GM21528 (cell line): ENCODE measurements around the gene VPS51.

Source experiments
- ATAC-seq: cut with Tn5 transposase; IDR thresholded peaks from one replicate; pipeline ENCODE4 v1.9.1; 2021; ENCODE audit warnings: mild to moderate bottlenecking, moderate library complexity; ENCODE audit not compliant: unreplicated experiment, low FRiP score

The VPS51 gene

DNA sequence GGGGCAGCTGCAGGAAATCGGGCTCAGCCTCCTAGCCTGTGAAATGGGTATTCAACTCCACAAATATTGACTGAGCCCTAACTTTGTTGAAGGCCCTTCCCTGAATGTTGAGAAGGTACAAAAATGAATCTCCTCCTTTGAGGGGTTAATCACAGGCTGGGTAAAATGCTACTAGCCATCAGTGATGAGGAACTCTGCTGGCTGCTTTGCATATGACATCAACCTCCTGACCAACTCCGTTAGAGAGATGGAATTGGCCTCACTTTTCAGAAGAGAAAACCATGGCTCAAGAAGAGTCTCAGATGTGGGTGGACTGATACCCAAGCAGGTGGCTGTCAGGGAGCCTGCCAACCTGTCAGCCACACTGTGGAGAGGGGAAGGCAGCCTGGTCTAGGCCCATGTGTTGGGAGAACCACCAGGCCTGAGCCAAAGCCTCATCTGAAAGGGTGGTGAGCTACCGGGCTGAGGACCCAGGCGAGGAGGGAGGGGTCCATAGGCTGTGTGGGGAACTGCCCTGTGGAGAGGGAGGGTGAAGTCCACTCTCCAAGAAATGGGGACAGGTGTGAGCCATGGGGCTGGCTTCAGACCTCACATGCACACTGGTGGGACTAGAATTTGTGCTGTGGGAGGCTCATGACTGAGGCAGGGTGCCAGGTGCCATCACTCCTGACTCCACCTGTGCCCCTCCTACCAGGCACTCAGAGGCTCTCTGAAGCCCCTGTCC, 23.9 kb upstream of the VPS51 start:
- ATAC-seq = no peak

DNA sequence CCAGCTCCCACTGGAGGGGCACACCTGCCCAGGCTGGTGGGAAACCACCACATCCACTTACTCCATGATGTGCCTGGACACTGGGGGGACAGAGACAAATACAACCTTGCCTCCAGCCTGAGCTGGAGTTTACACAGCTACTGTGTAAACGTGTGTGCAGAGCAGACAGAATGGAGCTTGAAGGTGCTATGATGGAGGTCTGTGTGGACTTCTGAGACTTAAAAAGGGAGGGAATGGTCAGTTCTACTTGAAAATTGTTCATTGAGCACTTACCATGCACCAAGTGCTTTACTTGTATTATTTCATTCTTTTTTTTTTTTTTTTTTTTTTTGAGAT, 23.4 kb upstream of the VPS51 start:
- ATAC-seq = no peak

DNA sequence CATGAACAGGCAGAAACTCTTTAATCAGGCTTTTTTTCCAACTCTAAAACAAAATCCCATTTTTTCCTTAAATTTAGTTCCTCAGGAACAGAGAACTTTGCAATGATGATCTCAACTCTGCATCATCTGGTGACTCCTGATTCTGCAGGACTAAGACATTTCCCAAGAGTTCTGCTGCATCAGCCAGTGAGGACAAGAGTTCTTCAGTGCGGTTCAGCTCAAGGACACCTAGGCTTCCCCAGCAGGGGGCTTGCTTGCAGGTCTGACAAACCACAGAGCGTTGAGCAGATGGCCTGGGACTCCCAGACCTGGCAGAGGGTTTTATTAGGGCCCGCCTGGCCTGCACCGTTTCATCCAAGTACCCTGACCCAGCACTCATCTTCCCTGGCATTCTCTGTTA, 18.6 kb upstream of the VPS51 start:
- no peak for ATAC-seq

DNA sequence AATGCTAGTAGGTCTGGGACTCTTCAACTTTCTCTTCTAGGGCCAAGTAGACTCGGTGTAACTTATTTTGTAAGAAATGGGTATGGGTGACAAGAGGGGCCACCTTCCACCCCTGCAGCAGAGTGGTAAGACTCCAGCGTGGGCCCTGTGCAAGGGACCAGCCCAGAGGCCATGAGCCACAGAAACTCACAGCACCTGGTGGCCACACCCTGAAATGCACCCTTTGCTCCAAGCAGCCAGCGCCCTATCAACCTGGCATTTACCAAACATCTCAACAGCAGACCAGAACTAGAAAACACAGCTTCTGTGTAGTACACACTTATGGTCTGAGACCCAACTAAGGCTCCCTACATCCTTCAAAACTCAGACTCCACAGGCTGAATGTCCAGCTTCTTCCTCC, 17.9 kb upstream of the VPS51 start:
- ATAC-seq = no peak

DNA sequence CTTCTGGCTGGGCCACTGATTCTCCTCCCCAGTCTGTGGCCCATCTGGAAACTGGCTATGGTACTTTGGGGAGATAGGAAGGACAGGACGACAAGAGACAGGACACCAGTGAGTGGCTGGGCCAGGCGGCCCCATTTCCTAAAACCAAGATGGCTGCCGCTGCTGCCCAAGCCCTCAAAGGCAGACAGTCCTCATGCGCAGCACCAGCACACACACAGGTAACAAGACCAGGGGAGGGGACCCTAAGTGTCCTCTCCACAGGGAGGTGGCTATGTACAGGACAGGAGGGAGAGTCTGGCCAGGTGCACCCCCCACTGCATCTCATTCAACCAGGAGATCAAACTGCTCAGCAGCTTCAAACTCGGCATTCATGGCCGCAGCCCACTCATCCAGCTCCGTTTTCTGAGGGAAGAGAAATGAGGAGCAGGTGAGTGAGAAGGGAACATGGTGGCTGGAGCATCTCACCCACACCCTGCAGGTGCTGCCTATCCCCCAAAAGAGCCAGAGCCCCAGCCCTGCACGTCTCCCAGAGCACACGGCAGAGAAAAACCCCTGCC, 17.1 kb upstream of the VPS51 start:
- ATAC-seq = no peak

DNA sequence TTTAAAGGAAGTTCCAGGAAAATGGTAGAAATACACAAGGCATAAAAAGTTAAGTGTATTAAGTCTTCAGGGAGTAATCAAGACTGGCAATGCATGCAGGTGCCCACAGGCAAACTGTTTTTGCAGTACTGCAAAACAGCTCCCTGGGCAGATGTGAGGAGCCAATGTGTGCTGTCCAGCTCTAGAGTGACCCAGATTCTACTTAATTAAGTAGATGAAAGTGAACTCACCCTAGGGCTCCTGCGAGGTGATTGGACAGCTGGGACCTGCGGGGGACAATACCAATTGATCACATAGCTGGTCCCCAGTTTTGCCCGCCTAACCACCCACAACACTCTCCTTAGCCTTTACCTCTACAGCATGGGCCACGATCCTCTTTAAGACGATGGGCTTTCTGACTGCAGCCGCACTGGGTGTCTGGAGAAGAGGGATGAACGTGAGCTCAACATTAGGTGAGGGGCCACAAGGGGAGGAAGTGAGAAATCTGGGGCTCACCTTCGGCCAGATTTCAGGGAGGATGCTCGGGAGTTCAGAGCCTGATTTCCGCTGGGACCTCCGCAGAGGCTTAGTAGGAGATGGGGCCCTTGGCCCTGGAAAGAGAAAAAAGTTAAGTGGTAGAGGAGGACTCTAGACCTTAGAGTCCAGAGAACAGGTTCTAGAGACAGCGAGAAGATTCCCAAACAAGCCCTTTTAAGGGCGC, 12.7 kb upstream of the VPS51 start:
- peak; percentile 22 for ATAC-seq

DNA sequence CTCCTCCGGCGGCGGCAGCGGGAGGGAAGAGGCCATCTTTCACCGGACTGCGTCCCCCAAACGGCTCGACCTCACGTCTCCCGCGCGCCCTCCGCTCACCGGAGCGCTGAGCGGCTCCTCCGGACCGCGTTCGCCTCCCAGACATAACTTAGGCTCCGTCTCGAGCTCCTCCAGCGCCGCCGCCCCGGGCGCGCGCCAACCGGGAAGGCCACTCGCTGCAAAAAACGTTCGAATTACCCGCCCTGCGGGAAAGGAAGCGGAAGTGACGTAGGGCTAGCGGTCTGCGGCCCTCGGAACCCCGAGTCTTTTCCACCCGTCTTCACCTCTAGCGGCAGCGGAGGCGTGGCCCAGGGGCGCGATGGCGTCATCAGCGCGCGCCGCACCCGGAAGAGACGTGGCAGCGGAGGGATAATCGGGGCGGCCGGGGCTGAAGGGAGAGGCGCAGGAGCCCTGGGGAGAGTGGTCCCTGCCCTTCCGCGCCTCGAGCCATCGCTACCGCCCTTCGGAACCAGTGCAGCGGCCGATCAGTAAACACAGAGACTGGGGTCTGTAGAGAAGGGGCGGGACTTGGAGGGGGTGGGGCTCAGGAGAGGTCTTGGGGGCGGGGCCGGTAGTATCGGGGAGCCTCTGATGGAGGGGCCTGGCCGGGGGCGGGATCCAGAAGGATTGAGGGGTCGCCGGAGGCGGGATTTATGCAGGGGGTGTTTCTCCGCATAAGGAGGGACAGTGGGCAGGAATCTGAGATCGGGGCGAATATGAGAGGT, 12.0 kb upstream of the VPS51 start, which contains the start of the genes CDCA5 and ZFPL1:
CDCA5 (minus strand) TSS at position 207 of the 764 bp plus-strand sequence; CDS start at position 145, 62 bp downstream.
ZFPL1 (plus strand) TSS at position 389 of the 764 bp plus-strand sequence. CDS start 477 bp downstream, outside the sequence.
- peak; percentile 67 for ATAC-seq

DNA sequence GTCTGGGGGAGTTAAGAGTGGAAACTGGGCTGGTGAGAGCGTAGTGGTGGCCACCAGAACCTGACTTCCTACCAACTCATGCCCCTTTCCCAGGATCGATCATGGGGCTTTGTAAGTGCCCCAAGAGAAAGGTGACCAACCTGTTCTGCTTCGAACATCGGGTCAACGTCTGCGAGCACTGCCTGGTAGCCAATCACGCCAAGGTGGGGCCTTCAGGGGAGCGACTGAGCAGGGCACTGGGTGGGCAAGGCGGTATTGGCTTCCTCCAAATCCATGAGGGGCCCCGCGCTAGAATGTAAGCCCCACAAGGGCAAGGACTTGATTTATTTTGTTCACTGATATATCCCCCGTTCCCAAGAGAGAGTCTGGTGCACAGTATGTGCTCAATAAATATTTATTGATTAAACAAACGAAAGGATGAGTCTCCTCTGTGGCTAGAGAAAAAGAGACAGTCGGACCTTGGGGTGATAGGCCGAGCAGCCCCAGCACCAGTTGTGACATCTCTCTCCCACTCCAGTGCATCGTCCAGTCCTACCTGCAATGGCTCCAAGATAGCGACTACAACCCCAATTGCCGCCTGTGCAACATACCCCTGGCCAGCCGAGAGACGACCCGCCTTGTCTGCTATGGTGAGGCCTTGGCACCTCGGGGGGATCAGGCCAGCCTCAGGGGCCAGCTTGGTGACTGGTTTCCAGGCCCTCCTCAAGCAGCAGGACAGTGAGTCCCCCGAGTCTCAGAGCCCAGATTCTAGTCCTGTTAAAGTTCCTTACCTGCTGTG, 11.2 kb upstream of the VPS51 start:
- ATAC-seq = peak; percentile 8

DNA sequence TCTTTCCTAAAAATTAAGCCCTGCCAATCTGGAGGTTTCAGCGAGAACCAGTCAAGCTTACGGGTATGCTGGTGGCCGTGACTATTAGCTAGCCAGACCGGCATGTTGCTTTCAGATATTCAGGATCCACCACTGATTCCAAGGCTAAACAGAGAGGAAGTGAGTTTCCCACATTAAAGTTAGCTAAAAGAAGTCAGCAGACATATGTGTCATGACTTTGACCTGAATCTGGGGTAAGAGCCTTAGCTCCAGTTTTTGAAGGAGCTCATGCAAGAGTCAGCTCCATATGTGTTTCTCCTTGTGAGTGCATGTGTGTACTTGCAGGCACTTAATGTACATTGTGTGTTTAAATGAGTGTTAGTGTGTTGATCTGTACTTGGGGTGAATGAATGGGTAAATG, 10.6 kb upstream of the VPS51 start:
- ATAC-seq = no peak

DNA sequence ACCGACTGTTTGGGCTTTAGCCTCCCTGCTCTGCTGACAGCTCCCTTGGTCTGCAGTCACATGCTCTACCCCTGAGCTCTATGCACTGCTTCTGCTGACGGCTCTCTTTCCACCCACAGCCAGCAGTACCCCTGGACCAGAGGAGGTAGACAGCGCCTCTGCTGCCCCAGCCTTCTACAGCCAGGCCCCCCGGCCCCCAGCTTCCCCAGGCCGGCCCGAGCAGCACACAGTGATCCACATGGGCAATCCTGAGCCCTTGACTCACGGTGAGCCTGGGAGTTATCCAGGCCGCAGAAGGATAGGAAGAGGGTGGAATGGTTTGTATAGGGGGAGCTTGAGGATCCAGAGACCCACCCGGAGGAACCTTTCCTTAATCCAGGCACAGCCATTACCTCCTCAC, 9.2 kb upstream of the VPS51 start:
- no peak for ATAC-seq

DNA sequence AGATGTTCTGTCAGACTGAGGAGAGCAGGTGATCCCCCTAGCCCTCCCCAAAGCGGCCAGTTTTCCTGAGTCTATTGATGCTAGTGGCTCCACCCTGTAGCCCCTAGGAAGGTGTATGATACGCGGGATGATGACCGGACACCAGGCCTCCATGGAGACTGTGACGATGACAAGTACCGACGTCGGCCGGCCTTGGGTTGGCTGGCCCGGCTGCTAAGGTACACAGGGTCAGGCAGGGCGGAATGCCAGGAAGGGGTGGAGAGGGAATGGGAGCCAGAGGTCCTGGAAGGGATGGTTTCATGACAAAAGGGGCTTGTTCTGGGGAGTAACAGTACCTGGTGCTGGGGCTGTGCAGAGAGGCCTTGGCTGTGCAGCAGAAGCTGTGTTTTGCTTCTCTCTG, 8.8 kb upstream of the VPS51 start:
- ATAC-seq = no peak

DNA sequence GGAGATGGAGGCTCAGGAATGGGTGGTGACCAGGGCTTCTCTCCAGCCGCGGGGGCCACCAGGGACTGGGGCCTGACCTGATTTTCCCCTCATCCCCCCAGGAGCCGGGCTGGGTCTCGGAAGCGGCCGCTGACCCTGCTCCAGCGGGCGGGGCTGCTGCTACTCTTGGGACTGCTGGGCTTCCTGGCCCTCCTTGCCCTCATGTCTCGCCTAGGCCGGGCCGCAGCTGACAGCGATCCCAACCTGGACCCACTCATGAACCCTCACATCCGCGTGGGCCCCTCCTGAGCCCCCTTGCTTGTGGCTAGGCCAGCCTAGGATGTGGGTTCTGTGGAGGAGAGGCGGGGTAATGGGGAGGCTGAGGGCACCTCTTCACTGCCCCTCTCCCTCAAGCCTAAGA, 8.2 kb upstream of the VPS51 start:
- ATAC-seq = no peak

DNA sequence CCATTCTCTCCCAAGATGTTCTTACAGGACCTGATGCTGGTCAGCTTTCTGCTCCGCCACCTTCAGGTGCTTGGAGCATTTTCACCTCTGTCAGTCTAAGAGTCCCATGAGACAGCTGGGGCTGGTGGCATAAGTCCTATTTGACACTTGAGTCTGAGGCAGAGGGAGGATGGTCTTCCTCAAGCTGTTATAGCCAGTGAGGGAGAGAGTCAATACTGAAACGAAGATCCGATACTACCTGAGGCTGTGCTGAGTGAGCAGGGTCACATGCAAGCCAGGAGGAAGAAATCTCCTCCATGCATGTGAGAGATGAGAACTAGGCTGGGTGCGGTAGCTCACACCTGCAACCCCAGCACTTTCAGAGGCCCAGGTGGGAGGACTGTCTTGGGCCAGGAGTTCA, 6.4 kb upstream of the VPS51 start:
- ATAC-seq = no peak

DNA sequence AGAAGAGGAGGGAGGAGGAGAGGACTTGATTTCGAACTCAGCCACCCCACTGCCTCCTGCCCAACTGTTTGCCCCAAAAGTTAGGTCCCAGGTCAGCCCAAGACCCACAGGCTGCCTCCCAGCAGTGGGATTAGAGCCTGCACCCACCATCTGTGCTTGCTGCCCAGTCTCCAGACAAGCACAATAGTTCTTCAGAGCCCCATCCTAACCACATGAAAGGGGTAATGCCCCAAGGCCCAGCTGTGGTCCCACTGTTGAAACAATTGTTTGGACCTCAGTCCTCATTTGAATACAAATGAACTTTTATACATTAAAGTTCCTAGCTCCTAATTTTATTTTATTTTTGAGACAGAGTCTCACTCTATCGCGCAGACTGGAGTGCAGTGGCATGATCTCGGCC, 5.4 kb upstream of the VPS51 start:
- no peak for ATAC-seq

DNA sequence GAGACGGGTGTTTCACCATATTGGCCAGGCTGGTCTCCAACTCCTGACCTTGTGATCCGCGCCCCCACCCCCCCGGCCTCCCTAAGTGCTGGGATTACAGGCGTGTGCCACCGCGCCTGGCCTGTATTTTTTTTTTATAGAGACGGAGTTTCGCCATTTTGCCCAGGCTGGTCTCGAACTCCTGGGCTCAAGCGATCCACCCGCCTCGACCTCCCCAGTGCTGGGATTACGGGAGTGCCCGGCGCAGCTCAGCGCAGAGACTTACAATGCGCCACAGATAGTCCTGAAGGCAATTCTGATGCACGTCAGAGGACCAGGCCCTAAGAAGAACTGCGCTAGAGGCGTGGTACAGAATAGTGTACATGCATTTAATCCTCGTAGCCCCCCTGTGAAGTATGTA, 587 bp upstream of the VPS51 start:
- ATAC-seq = no peak

DNA sequence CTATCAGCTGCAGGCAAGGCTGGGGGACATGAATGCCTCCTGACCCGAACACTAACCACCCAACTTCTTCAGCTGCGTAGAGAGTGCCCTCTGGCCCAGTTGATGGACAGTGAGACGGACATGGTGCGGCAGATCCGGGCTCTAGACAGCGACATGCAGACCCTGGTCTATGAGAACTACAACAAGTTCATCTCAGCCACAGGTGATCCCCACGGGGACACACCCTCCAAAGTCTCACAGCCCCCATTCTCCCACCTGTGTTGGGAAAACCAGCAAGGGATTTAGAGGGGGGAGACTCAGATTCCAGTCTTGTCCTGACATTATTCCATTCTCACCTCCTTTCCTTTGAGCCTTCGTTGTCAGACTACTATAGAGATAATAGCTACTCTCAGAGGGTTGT, 912 bp downstream of the VPS51 start:
- ATAC-seq = no peak

DNA sequence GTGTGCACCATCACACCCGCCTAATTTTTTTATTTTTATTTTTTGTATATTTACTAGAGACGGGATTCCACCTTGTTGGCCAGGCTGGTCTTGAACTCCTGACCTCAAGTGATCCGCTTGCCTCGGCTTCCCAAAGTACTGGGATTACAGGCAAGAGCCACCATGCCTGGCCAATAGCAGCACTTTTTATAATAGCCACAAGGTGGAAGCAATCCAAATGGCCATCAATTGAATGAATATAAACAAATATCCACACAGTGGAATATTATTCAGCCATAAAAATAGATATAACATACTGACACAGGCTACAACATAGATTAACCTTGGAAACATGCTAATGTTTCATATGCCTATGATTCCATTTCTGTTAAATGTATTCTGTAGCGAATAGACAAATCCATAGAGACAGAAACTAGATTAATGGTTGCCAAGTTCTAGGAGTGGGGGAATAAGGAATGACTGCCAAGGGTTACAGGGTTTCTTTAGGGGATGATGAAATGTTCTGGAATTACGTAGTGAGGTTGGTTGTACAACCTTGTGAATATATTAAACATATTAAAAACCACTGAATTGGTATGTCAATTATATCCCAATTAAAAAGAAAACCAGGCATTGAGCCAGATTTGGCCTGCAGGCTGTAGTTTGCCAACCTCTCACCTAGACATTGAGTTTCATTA, 4.8 kb downstream of the VPS51 start:
- no peak for ATAC-seq

DNA sequence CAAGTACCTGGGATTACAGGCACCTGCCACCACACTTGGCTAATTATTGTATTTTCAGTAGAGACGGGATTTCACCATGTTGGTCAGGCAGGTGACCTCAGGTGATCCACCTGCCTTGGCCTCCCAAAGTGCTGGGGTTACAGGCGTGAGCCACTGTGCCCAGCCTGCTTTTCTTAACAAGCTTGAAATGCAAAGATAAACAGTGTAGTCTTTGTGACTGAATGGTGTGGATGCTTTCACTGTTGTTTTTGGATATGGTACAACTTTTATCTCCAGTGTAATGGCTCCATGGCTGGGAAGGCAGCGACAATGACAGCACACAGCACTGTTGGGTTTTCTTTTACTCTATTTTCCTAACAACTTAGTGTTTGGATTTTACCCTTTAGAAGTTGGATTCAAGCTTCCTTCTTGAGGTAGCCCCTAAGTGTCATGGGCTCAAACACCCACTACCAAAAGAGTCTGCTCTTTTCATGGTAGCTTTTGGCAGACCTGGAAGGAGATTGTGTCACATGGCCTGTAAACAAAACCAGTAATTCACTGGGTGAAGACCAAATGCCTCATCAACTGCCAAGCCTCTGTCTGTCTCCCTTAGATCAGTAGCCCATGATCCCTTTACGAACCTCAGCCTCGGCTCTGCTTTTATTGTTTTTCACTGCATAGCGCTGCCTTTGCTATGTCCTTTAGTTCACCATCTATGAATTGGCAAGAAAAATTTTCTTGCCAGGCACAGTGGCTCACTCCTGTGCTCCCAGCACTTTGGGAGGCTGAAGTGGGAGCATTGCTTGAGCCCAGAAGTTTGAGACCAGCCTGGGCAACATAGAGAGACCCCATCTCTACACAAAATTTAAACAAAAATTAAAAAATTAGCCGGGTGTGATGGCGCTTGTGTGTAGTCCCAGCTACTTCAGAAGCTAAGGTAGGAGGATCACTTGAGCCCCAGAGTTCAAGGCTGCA, 6.4 kb downstream of the VPS51 start:
- ATAC-seq = no peak

DNA sequence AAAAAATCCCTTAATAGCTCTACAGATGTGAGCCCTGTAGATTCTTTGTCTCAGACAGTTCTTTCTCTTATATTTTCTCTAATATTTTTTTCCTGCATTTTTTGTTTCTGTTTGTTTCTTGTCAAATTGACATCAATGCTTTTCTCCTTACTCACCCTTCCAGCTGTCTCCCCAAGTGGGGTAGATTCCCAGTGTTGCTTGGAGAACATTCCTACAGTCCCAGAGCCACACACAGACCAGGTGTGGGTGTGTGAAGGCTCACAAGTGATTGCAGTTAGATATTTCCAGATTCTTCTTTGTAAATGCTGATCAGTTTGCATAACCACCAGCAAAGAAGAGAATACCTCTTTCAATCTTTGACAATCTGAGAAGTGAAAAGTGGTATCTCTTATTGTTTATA, 7.5 kb downstream of the VPS51 start:
- no peak for ATAC-seq
